WTC11 (cell line): ENCODE results near the gene CDH13. TPM values are rescaled to one million over a fixed set of nuclear protein-coding genes. Genes with fewer than 3 reads are reported as not detected.

ENCODE experiments used
- ATAC-seq: fragments of 200-7000 bp; cut with Tn5 transposase; 2 replicates; pipeline ENCODE4 v1.10.0; 2021; ENCODE audit warnings: mild to moderate bottlenecking, moderate library complexity
- CTCF ChIA-PET: fragments of 300-600 bp; sonication (Branson Sonifier 250); formaldehyde crosslinking; loops from one replicate; lab custom pipeline; 2021; ENCODE audit warnings: antibody characterized with exemption; lab: Charles Lee
- POLR2A ChIA-PET: fragments of 350-600 bp; sonication (Branson Sonifier 250); formaldehyde crosslinking; loops from one replicate; lab custom pipeline; 2021; ENCODE audit warnings: antibody characterized with exemption; lab: Charles Lee
- DNase-seq: peaks from one replicate; pipeline ENCODE4 v3.0.0; 2021; ENCODE audit warnings: low spot score
- H3K27ac Mint-ChIP-seq: 2 replicates; pipeline ENCODE4 v1.8.0; 2021; ENCODE audit warnings: mixed read lengths
- H3K27me3 Mint-ChIP-seq: 2 replicates; pipeline ENCODE4 v1.8.0; 2021; ENCODE audit warnings: low read depth, mild to moderate bottlenecking, moderate library complexity, mixed read lengths
- H3K36me3 Mint-ChIP-seq: 2 replicates; pipeline ENCODE4 v1.8.0; 2021; ENCODE audit warnings: mixed read lengths
- H3K4me1 Mint-ChIP-seq: 2 replicates; pipeline ENCODE4 v1.8.0; 2022; ENCODE audit warnings: mixed read lengths
- H3K4me3 Mint-ChIP-seq: 2 replicates; pipeline ENCODE4 v1.8.0; 2021; ENCODE audit warnings: mild to moderate bottlenecking, moderate library complexity, mixed read lengths
- H3K9me3 Mint-ChIP-seq: 2 replicates; pipeline ENCODE4 v1.8.0; 2021; ENCODE audit warnings: mixed read lengths
- CREM ChIP-seq: sonication (generic); formaldehyde crosslinking; IDR thresholded peaks from 2 replicates; pipeline ENCODE4 v1.8.1; 2022; ENCODE audit warnings: mild to moderate bottlenecking, missing genetic modification reagents, moderate library complexity
- ESRRA ChIP-seq: sonication (generic); formaldehyde crosslinking; IDR thresholded peaks from 2 replicates; pipeline ENCODE4 v1.8.1; 2022; ENCODE audit warnings: mild to moderate bottlenecking, missing genetic modification reagents, borderline replicate concordance
- NFYB ChIP-seq: sonication (generic); formaldehyde crosslinking; conservative IDR thresholded peaks from 2 replicates; pipeline ENCODE4 v1.8.0; 2022; ENCODE audit warnings: low read depth, missing genetic modification reagents
- TEAD1 ChIP-seq: sonication (generic); formaldehyde crosslinking; IDR thresholded peaks from 2 replicates; pipeline ENCODE4 v1.8.0; 2022; ENCODE audit warnings: mild to moderate bottlenecking, missing genetic modification reagents
- TEAD4 ChIP-seq: sonication (generic); formaldehyde crosslinking; IDR thresholded peaks from 2 replicates; pipeline ENCODE4 v1.8.0; 2022; ENCODE audit warnings: mild to moderate bottlenecking, missing genetic modification reagents
- ZBTB21 ChIP-seq: sonication (generic); formaldehyde crosslinking; IDR thresholded peaks from 2 replicates; pipeline ENCODE4 v1.8.1; 2023; ENCODE audit warnings: mild to moderate bottlenecking, missing genetic modification reagents, borderline replicate concordance
- ZNF121 ChIP-seq: sonication (generic); formaldehyde crosslinking; IDR thresholded peaks from 2 replicates; pipeline ENCODE4 v1.8.0; 2023; ENCODE audit warnings: missing genetic modification reagents
- ZNF219 ChIP-seq: sonication (generic); formaldehyde crosslinking; IDR thresholded peaks from 2 replicates; pipeline ENCODE4 v1.8.0; 2023; ENCODE audit warnings: missing genetic modification reagents, mild to moderate bottlenecking, borderline replicate concordance
- total RNA-seq: library from RNA; stranded (reverse); gene quantifications from 3 replicates; pipeline ENCODE4 v1.2.3, GENCODE V29; 2021
- TF ChIP-seq, protein P1 (sequence below): sonication (generic); formaldehyde crosslinking; IDR thresholded peaks from 2 replicates; pipeline ENCODE4 v1.8.1; 2023; ENCODE audit warnings: mild to moderate bottlenecking, missing genetic modification reagents, borderline replicate concordance
- TF ChIP-seq, protein P2 (sequence below): sonication (generic); formaldehyde crosslinking; IDR thresholded peaks from 2 replicates; pipeline ENCODE4 v1.8.1; 2022; ENCODE audit warnings: low read depth, missing genetic modification reagents, borderline replicate concordance
- TF ChIP-seq, protein P3 (sequence below): sonication (generic); formaldehyde crosslinking; IDR thresholded peaks from 2 replicates; pipeline ENCODE4 v1.8.0; 2022; ENCODE audit warnings: mild to moderate bottlenecking, missing genetic modification reagents
- TF ChIP-seq, protein P4 (sequence below): fragments of 250-450 bp; sonication (Bioruptor Pico); conservative IDR thresholded peaks from 2 replicates; pipeline ENCODE4 v1.9.0; 2021; ENCODE audit warnings: mild to moderate bottlenecking
- TF ChIP-seq, protein P5 (sequence below): sonication (generic); formaldehyde crosslinking; IDR thresholded peaks from 2 replicates; pipeline ENCODE4 v1.8.1; 2022; ENCODE audit warnings: mild to moderate bottlenecking, missing genetic modification reagents, moderate library complexity, borderline replicate concordance
- TF ChIP-seq, protein P6 (sequence below): sonication (generic); formaldehyde crosslinking; conservative IDR thresholded peaks from 2 replicates; pipeline ENCODE4 v1.8.1; 2023; ENCODE audit warnings: mild to moderate bottlenecking, low read depth, missing genetic modification reagents, moderate library complexity

Gene CDH13
- total RNA-seq, 1 experiment from 2014 or later, result 0.81 TPM

DNA sequence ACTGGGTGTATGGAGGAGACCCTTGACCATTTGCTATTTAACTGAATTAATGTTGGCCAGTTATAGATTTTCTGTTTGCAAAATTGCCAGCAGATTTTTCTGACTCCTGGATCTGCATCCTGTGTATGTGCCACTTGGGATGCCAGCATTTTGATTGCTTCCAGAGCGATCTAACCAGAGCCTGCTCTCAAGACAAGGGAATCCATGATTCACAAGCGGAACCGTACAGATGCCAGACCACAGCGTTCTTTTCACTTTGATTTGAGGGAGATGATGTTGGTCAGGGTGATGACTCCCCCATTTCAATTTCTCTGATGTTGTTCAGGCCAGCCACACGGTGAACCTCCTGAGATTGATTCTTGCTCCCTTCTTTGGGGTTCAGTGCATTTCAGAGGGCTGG is 228.7 kb downstream of the CDH13 start:
- Mint-ChIP-seq H3K9me3 (peaks cover 12% of the 10 kb centered on the region), H3K4me3 (no peak overlapping the region), H3K27me3 (no peaks in the 10 kb centered on the region), H3K27ac (no peak overlapping the region), H3K4me1 (no peaks in the 10 kb centered on the region), H3K36me3 (peaks cover 3% of the 10 kb centered on the region; the same call in 1 of the 2 replicates)
- ATAC-seq (no peak), DNase-seq (no peak)
- ChIA-PET CTCF (no interaction called here), POLR2A (no interaction called here)
- no peak for TF ChIP-seq ZNF219 (CRISPR knock-in tag)
- TF ChIP-seq, protein P1, sequence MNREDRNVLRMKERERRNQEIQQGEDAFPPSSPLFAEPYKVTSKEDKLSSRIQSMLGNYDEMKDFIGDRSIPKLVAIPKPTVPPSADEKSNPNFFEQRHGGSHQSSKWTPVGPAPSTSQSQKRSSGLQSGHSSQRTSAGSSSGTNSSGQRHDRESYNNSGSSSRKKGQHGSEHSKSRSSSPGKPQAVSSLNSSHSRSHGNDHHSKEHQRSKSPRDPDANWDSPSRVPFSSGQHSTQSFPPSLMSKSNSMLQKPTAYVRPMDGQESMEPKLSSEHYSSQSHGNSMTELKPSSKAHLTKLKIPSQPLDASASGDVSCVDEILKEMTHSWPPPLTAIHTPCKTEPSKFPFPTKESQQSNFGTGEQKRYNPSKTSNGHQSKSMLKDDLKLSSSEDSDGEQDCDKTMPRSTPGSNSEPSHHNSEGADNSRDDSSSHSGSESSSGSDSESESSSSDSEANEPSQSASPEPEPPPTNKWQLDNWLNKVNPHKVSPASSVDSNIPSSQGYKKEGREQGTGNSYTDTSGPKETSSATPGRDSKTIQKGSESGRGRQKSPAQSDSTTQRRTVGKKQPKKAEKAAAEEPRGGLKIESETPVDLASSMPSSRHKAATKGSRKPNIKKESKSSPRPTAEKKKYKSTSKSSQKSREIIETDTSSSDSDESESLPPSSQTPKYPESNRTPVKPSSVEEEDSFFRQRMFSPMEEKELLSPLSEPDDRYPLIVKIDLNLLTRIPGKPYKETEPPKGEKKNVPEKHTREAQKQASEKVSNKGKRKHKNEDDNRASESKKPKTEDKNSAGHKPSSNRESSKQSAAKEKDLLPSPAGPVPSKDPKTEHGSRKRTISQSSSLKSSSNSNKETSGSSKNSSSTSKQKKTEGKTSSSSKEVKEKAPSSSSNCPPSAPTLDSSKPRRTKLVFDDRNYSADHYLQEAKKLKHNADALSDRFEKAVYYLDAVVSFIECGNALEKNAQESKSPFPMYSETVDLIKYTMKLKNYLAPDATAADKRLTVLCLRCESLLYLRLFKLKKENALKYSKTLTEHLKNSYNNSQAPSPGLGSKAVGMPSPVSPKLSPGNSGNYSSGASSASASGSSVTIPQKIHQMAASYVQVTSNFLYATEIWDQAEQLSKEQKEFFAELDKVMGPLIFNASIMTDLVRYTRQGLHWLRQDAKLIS (CRISPR knock-in tag), result no peak
- no peak for TF ChIP-seq TEAD4
- no peak for TF ChIP-seq TEAD1 (CRISPR knock-in tag)
- TF ChIP-seq, protein P2, sequence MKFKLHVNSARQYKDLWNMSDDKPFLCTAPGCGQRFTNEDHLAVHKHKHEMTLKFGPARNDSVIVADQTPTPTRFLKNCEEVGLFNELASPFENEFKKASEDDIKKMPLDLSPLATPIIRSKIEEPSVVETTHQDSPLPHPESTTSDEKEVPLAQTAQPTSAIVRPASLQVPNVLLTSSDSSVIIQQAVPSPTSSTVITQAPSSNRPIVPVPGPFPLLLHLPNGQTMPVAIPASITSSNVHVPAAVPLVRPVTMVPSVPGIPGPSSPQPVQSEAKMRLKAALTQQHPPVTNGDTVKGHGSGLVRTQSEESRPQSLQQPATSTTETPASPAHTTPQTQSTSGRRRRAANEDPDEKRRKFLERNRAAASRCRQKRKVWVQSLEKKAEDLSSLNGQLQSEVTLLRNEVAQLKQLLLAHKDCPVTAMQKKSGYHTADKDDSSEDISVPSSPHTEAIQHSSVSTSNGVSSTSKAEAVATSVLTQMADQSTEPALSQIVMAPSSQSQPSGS (CRISPR knock-in tag), result no peak
- TF ChIP-seq, protein P3, sequence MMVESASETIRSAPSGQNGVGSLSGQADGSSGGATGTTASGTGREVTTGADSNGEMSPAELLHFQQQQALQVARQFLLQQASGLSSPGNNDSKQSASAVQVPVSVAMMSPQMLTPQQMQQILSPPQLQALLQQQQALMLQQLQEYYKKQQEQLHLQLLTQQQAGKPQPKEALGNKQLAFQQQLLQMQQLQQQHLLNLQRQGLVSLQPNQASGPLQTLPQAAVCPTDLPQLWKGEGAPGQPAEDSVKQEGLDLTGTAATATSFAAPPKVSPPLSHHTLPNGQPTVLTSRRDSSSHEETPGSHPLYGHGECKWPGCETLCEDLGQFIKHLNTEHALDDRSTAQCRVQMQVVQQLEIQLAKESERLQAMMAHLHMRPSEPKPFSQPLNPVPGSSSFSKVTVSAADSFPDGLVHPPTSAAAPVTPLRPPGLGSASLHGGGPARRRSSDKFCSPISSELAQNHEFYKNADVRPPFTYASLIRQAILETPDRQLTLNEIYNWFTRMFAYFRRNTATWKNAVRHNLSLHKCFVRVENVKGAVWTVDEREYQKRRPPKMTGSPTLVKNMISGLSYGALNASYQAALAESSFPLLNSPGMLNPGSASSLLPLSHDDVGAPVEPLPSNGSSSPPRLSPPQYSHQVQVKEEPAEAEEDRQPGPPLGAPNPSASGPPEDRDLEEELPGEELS (CRISPR knock-in tag), result no peak
- TF ChIP-seq, protein P4, sequence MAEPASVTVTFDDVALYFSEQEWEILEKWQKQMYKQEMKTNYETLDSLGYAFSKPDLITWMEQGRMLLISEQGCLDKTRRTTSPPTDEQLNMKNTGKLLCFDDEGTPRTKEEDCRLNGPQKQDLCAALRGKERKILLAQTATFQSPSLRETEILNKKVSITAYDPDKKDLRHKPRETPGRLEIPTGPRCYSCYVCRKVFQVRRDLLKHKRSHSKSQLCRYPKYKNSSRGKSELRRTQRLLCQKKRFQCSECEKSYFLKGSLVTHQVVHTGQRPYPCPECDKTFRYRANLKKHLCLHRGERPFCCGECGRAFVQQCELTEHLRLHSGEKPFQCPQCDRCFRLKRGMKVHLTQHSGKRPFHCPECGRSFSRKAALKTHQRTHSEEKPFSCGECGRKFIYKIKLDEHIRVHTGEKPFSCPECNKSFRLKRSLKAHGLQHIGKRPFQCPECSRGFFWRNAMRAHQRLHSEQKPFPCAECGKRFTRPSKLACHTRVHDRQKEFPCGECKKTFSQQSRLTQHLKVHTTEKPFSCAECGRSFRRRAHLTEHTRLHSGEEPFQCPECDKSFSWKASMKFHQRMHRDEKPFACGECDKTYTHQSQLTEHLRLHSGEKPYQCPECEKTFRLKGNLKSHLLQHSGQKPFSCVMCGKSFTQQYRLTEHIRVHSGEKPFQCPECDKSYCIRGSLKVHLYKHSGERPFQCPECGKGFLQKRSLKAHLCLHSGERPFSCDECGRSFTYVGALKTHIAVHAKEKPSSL (CRISPR knock-in tag), result no peak
- no peak for TF ChIP-seq NFYB
- TF ChIP-seq, protein P5, sequence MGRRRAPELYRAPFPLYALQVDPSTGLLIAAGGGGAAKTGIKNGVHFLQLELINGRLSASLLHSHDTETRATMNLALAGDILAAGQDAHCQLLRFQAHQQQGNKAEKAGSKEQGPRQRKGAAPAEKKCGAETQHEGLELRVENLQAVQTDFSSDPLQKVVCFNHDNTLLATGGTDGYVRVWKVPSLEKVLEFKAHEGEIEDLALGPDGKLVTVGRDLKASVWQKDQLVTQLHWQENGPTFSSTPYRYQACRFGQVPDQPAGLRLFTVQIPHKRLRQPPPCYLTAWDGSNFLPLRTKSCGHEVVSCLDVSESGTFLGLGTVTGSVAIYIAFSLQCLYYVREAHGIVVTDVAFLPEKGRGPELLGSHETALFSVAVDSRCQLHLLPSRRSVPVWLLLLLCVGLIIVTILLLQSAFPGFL (CRISPR knock-in tag), result no peak
- TF ChIP-seq ZNF121 (CRISPR knock-in tag), result no peak
- TF ChIP-seq ESRRA (CRISPR knock-in tag), result no peak
- no peak for TF ChIP-seq CREM
- TF ChIP-seq, protein P6, sequence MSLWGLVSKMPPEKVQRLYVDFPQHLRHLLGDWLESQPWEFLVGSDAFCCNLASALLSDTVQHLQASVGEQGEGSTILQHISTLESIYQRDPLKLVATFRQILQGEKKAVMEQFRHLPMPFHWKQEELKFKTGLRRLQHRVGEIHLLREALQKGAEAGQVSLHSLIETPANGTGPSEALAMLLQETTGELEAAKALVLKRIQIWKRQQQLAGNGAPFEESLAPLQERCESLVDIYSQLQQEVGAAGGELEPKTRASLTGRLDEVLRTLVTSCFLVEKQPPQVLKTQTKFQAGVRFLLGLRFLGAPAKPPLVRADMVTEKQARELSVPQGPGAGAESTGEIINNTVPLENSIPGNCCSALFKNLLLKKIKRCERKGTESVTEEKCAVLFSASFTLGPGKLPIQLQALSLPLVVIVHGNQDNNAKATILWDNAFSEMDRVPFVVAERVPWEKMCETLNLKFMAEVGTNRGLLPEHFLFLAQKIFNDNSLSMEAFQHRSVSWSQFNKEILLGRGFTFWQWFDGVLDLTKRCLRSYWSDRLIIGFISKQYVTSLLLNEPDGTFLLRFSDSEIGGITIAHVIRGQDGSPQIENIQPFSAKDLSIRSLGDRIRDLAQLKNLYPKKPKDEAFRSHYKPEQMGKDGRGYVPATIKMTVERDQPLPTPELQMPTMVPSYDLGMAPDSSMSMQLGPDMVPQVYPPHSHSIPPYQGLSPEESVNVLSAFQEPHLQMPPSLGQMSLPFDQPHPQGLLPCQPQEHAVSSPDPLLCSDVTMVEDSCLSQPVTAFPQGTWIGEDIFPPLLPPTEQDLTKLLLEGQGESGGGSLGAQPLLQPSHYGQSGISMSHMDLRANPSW (CRISPR knock-in tag), result no peak
- no peak for TF ChIP-seq ZBTB21 (CRISPR knock-in tag)
